ENCODE results near the gene SOX18. TPM values are rescaled to one million over a fixed set of nuclear protein-coding genes. Genes with fewer than 3 reads are reported as not detected.

The SOX18 gene
- total RNA-seq, 1 donor from 2014 or later, result 28.1 TPM

DNA sequence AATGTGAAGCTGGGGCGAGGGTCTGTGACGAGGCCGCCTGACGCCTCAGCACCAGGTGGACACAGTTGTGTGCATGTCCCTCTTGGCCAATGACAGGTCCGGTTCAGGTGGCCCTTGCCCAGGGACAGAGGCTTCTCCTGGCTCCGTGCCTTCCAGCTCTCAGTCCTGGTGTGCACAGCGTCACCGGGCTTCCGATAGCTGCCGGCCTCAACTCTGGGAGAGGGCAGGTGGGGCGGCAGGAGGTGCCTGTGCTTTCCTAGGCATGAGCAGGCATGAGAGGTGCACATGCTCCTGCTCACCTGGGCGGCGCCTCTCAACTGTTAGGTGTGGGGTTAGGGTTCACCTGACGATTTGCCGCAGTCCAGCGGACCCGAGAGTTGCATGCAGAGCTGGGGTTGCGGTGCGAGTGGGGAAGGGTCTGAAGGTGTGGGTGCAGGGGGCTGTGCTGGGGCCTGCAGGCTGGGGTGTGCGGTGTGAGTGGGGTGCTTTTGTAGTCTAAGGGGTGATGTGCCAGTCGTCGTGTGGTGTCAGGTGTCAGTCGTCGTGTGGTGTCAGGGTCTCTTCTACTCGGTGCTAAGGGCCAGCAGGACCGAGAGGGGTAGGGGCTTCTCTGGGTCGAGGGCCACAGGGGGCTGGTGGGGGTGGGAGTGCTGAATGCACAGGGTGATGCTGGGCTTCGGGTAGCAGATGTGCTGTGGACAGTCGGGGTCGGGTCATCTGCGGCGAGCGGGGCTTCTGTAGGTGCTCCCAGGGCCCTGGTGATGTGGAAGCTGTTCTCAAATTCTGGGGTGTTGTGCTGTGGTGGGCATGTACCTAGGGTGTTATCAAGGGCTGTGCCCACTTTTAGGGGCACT is 3.8 kb upstream of the SOX18 start:
- no peak for DNase-seq (ENCODE audit: low spot score)

DNA sequence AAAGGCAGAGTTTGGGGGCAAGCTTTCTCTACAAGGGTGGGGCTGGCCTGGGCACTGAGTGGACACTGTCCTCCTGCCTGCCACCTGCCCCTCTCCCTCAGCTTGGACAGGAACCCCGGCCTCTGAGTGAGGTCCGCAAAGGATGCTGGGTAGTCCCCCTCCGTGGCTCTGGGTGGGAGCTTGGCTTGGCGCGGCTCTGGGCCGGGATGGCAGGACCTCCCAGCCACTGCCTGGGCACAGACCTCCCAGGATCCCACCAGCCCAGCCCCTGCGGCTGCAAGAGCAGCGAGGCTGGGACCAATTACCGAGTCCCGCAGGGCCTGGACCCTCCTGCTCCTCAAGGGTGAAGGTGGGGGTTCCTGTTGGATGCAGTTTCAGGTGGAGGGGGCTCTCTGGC is 2.9 kb upstream of the SOX18 start:
- DNase-seq (ENCODE audit: low spot score), result no peak

- no peak for DNase-seq (ENCODE audit: low spot score)
Observed at GRCh38 chr20:64051561-64052325, 2.3 kb upstream of the SOX18 start.

GRCh38 chr20:64051033-64051452 is 1.6 kb upstream of the SOX18 start:
- no peak for DNase-seq (ENCODE audit: low spot score)

DNA sequence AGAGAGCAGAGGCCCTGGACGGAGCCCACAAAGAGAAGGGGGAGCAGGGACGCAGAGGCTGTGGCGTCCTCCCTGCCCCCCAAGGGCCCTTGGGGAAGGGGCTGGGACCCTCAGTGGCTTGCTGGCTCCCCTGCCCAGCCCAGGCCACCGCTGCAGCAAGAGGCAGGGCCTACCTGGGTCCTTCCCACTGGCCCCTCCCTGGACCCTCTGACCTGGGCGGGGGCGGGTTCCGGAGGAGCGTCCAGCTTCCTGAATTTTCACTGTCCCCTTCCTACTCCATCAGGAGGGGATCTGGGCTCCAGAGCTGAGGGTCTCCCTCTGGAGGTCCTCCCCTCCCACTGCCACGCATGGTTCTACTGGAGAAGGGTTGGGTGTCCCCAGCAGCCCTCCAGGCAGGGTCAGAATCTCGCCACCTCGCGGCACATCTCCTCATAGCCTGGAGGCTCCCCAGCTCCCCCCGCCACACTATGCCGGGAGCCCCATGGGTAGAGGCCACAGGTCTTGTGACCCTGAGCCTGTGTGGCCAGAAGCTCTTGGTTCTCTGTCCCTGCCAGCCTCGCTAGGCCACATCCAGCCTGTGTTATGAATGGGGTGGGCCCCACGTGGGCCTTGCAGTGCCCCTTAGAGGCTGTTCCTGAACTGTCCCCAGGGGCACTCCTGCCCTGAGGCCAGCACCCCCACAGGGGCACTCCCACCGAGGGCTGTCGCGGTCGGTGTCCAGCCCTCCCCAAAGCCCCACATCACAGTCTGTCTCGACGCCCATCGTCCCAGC is 1.0 kb upstream of the SOX18 start:
- no peak for DNase-seq (ENCODE audit: low spot score)

DNA sequence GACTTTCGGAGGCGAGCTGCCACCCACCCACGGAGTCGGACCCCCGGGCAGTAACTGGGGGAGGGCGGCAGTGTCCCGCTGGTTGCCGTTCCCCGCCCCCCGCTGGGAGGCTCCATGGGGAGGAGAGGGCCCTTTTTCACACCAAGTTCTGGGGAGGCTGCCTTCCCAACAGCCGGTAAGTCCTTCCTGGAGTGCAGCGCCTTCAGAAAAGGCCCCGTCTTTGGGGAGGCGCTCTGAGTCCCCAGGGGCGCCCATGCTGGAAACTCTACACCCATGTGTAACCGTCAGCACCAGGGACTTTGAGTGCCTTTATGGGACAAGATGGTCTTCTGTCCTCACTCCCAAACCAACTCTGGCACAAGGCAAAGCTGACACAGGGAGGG is 430 bp upstream of the SOX18 start:
- DNase-seq (ENCODE audit: low spot score), result no peak

GRCh38 chr20:64048402-64049044 is 916 bp downstream of the SOX18 start:
- no peak for DNase-seq (ENCODE audit: low spot score)

- DNase-seq (ENCODE audit: low spot score), result no peak
Observed at GRCh38 chr20:64047968-64048401, 1.5 kb downstream of the SOX18 start.

- no peak for DNase-seq (ENCODE audit: low spot score)
Observed at GRCh38 chr20:64047046-64047389, 2.4 kb downstream of the SOX18 start.

- DNase-seq (ENCODE audit: low spot score), result no peak
Observed at GRCh38 chr20:64045346-64046011, 4.0 kb downstream of the SOX18 start.

DNA sequence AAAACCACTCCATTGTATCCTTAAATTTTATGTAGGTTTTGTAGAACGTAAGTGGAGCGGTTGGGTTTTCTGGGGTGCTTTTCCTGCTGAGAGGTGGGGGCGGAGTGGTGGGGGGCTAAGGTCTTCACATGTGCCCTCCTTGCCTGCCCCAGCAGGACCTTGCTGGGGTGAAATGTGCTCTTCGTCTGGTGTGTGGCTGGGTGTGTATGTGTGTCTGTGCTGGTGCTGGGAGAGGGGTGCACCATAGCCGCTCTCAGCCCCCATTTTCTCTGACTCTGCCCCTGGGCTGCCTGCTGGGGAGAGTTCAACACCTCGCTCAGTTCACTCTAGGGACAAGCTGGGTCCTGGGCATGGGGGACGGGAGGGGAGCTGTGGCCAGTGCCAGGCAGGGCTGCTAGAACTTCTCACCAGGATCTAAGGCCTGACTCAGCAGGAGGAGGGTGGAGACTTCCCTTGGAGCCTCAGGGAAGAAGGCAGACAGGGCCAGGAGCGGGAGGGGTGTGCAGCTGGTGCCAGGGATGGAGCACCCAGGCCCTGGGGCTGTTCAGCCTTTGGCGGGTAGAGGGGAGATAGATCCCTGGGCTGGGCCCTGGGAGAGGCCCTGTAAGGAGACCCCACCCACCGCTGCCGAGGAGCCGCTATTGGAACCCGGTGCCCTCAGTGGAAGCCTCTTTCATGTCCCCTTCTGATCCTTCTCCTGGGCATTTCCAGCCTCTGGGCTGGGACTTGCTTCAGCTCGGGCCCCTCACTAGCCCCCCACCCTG is 4.8 kb downstream of the SOX18 start:
- DNase-seq (ENCODE audit: low spot score), result no peak

GRCh38 chr20:64043768-64044167 is 5.7 kb downstream of the SOX18 start:
- DNase-seq (ENCODE audit: low spot score), result no peak

GRCh38 chr20:64042054-64042781 is 7.2 kb downstream of the SOX18 start:
- no peak for DNase-seq (ENCODE audit: low spot score)

GRCh38 chr20:64041781-64042053 is 7.7 kb downstream of the SOX18 start:
- DNase-seq (ENCODE audit: low spot score), result no peak

- DNase-seq (ENCODE audit: low spot score), result no peak
Observed at GRCh38 chr20:64041040-64041780, 8.2 kb downstream of the SOX18 start.

- no peak for DNase-seq (ENCODE audit: low spot score)
Observed at GRCh38 chr20:64040231-64041039, 9.0 kb downstream of the SOX18 start.

DNA sequence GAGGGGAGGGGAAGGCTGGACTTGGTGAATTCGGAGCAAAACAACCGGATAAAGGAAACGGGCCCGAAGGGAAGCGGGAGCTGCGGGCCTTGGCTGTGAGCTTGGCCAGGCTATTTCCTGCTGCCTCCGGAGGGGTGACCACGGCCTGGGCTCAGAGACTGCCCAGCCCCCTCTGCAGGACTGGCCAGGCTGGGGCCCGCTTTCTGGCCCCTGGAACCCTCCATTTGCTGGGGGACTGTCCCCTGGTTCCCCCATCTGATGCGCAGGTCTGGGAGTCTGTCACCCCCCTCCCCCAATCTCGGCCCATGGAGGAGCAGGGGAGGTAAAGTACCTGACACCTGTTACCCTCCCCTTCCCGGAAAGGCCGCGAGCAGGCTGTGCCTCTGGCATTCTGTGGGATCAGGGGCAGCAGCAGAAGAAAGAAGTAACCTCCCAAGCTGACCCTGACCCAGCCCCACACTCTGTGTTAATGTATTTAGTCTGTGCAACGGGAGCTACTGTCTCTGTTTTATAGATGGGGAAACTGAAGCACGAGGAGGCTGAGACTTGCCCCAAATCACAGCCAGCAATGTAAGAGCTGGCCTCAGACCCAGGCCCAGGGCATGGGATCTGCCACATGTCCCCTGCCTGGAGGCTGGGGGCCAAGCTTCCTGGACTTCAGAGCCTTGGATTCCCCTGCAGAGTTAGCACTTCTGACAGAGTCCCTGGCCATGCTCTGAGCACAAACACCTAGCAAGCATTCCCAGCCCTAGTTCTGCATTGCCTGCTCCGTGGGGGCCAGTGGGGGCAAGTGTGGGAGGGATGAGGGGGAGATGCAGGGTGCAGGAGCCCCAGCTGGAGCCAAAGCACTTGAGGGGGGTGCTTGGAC is 9.9 kb downstream of the SOX18 start:
- DNase-seq (ENCODE audit: low spot score), result no peak

Data from ureter (tissue), 1 donor.